Heart right ventricle (tissue), 16 donors: ENCODE results near the gene MEGF11. TPM values are rescaled to one million over a fixed set of nuclear protein-coding genes. Genes with fewer than 3 reads are reported as not detected.
A peak's percentile ranks its signal among the peaks of the same experiment; 100 is the strongest.

Experiments
- ATAC-seq, 8 donors: fragments of 200-7000 bp; cut with Tn5 transposase; one replicate each; pipeline ENCODE4 v1.9.1; 2020; ENCODE audit warnings: mild to moderate bottlenecking in 8 of 8, moderate library complexity in 8 of 8, moderate number of reproducible peaks in 1 of 8
- DNase-seq, 2 donors: peaks; one replicate each; pipeline ENCODE4 v3.0.0-alpha.2; 2020
- H3K27ac ChIP-seq, 10 donors: fragments of 200-600 bp; sonication (generic) in 2 of 10; one replicate each; pipeline versions ENCODE4 v1.5.0 to v1.8.0; 2020 to 2022; ENCODE audit warnings: mild to moderate bottlenecking in 3 of 10
- H3K27me3 ChIP-seq, 7 donors: fragments of 200-600 bp; one replicate each; pipeline ENCODE4 v1.8.0; 2021 to 2022; ENCODE audit warnings: mild to moderate bottlenecking in 2 of 7
- H3K36me3 ChIP-seq, 9 donors: fragments of 200-600 bp; sonication (generic) in 1 of 9; one replicate each; pipeline versions ENCODE4 v1.5.0 to v1.8.0; 2020 to 2022; ENCODE audit warnings: mild to moderate bottlenecking in 2 of 9
- H3K4me1 ChIP-seq, 9 donors: fragments of 200-600 bp; sonication (generic) in 1 of 9; one replicate each; pipeline versions ENCODE4 v1.5.0 to v1.8.0; 2020 to 2022; ENCODE audit warnings: mild to moderate bottlenecking in 4 of 9
- H3K4me3 ChIP-seq, 10 donors: fragments of 200-600 bp; sonication (generic) in 2 of 10; one replicate each; pipeline versions ENCODE4 v1.5.0 to v1.8.0; 2020 to 2022; ENCODE audit warnings: mild to moderate bottlenecking in 7 of 10, moderate library complexity in 2 of 10
- H3K9me3 ChIP-seq, 11 donors: fragments of 200-600 bp in 10 of 11; sonication (generic) in 2 of 11; one replicate each; pipeline versions ENCODE4 v1.5.0 to v1.8.0; 2013 to 2022; ENCODE audit warnings: mild to moderate bottlenecking in 2 of 11, control low read depth in 1 of 11, moderate library complexity in 1 of 11
- WGBS, 2 donors: extraction: QIAGEN DNeasy Blood & Tissue Kit; methylation state at CpG; one replicate each; pipeline ENCODE4 v1.1.7; 2013; ENCODE audit warnings: inconsistent platforms in 1 of 2; 5-methylcytosine and 5-hydroxymethylcytosine counted together
- intact Hi-C, 10 donors: fragments of 100-400 bp; cut with DNase I; formaldehyde crosslinking; loops; one replicate each; pipeline versions ENCODE4 v1.11.1 to v1.14.2; 2022
- polyA plus RNA-seq, 2 donors: library from polyadenylated mRNA; stranded (reverse); fragments of 200-250 nt; gene quantifications; one replicate each; pipeline ENCODE4 v1.2.3, GENCODE V29; 2013
- total RNA-seq, 10 donors: library from RNA; stranded (reverse); fragmentation: NEBNext Ultra II Directional in 3 of 10; extraction: Animal tissue kit (Norgen Biotek cat#: 25700) in 3 of 10; gene quantifications; one replicate each; pipeline versions ENCODE4 v1.2.1 to v1.2.4, GENCODE V29; 2021 to 2023
- TF ChIP-seq, protein P1 (sequence below), 9 donors: fragments of 200-600 bp; sonication (generic) in 2 of 9; IDR thresholded peaks; one replicate each; pipeline versions ENCODE4 v1.5.0 to v1.8.0; 2021 to 2022; ENCODE audit warnings: antibody characterized with exemption in 9 of 9, mild to moderate bottlenecking in 5 of 9, moderate library complexity in 1 of 9
- donor health status: Arrhythmogenic right ventricular cardiomyopathy.
- donor health status: ischemic (EF 13 %, LVEDD 7.1; RV severe dilation, severe dysfunction).
- donor health status: healthy with polysubstance abuse.
- donor health status: DM: no; HTN: yes; CAD: no.
- donor health status: DM: no; HTN: no; CAD: no.
- donor health status: ischemic (EF 25% LVEDD 6.9; RV normal size, moderate dysfunction).
- donor health status: ischemic (EF 25% LVEDD 5.7; RV mildly dilated, moderate dysfunction).
- donor health status: healthy.
- donor health status: DM: yes; HTN: yes; CAD: no.
- donor health status: Ischemic cardiomyopathy.
- donor health status: ischemic (EF 35%, LVEDD 5.7; RV mildly dilated, moderate dysfunction).
- donor health status: nonischemic (EF 11% LVEDD 7.7; RV severe dilation, severe dysfunction).
- donor health status: DM: yes; HTN: yes; CAD: no.
- donor health status: PGD.
- donor health status: ischemic (EF 29% LVEDD 5.4; RV normal size, mild dysfunction).
- donor health status: nonischemic (EF 23%, LVEDD 6.1; RV moderate dilation, normal function).

Gene MEGF11
- total and polyA plus RNA-seq, 12 donors = 0.03 TPM; not detected in 11

DNA sequence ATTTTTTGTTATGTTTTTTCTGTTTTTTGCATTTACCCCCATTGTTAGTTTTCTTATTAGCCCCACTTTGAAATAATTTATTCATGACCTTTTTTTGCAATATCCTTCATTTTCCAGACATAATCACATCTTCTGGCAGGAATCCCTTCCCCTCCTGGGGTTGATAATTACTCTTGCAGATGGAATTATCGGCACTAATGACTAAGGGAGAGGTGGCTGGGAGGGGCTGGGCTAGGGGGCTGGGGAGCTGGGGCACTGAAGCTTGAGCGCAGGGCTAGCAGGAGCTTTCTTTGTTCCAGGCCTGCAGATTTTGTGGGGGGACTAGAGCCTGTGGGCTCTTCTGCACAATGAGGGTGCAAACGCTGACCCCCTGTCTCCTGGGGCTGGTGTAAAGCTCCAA, 306.5 kb downstream of the MEGF11 start:
- H3K27ac ChIP-seq = no peak overlapping the region
- H3K27me3 ChIP-seq = peaks cover 0 to 5% (median 0%) of the 10 kb centered on the region in 7 donors
- no peak overlapping the region for H3K4me3 ChIP-seq
- ATAC-seq (no peak), DNase-seq (no peak)
- H3K4me1 ChIP-seq = no peaks in the 10 kb centered on the region
- WGBS, 2 donors = 64 to 80% methylated on average over 3 of the region's 3 CpGs
- H3K36me3 ChIP-seq = no peaks in the 10 kb centered on the region
- intact Hi-C loops = no loop called here
- no peaks in the 10 kb centered on the region for H3K9me3 ChIP-seq
- TF ChIP-seq, protein P1, sequence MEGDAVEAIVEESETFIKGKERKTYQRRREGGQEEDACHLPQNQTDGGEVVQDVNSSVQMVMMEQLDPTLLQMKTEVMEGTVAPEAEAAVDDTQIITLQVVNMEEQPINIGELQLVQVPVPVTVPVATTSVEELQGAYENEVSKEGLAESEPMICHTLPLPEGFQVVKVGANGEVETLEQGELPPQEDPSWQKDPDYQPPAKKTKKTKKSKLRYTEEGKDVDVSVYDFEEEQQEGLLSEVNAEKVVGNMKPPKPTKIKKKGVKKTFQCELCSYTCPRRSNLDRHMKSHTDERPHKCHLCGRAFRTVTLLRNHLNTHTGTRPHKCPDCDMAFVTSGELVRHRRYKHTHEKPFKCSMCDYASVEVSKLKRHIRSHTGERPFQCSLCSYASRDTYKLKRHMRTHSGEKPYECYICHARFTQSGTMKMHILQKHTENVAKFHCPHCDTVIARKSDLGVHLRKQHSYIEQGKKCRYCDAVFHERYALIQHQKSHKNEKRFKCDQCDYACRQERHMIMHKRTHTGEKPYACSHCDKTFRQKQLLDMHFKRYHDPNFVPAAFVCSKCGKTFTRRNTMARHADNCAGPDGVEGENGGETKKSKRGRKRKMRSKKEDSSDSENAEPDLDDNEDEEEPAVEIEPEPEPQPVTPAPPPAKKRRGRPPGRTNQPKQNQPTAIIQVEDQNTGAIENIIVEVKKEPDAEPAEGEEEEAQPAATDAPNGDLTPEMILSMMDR (IDR thresholded peaks at IDR 0.05) = no peak

GRCh38 chr15:65945616-65946015, 307.9 kb downstream of the MEGF11 start:
- no peaks in the 10 kb centered on the region for H3K27me3 ChIP-seq
- ATAC-seq = no peak

DNA sequence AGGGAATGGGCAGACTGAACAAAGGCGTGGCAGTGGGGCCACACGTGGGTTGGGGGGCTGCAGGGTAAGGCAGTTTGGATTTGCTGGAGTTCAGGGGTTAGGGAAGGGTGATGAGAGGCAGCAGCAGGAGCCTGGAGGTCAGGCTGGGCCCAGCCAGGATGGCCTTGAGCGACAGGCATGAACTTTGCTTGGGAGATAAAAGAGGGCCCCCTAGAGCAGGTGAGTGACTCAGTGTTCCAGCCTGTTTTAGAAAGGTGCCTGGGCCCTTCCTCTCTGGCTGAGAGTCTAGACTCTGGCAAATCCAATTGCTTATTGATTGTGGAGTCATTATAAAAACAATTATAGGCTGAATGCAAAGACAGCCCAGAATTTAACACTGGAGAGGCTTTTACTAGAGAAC, 309.1 kb downstream of the MEGF11 start:
- TF ChIP-seq, protein P1 (IDR thresholded peaks at IDR 0.05) = no peak
- H3K4me1 ChIP-seq = peaks cover 0 to 15% (median 6%) of the 10 kb centered on the region in 9 donors
- no peaks in the 10 kb centered on the region for H3K9me3 ChIP-seq
- intact Hi-C loops = no loop called here
- H3K27ac ChIP-seq = no peak overlapping the region
- no peaks in the 10 kb centered on the region for H3K36me3 ChIP-seq
- DNase-seq (no peak), ATAC-seq (no peak)
- H3K4me3 ChIP-seq = no peak overlapping the region
- 71 to 81% methylated on average over 3 of the region's 3 CpGs for whole genome bisulfite sequencing, 2 donors
- no peaks in the 10 kb centered on the region for H3K27me3 ChIP-seq

More at GRCh38 chr15:65945616-65946015, 307.9 kb downstream of the MEGF11 start:
- H3K4me3 ChIP-seq = no peak overlapping the region
- H3K9me3 ChIP-seq = no peaks in the 10 kb centered on the region
- DNase-seq = no peak
- intact Hi-C loops = no loop called here
- no peak overlapping the region for H3K27ac ChIP-seq
- no peaks in the 10 kb centered on the region for H3K36me3 ChIP-seq
- H3K4me1 ChIP-seq = peaks cover 0 to 3% (median 0%) of the 10 kb centered on the region in 9 donors
- WGBS, 2 donors = 90 to 91% methylated on average over 6 of the region's 6 CpGs
- TF ChIP-seq, protein P1 (IDR thresholded peaks at IDR 0.05) = no peak

DNA sequence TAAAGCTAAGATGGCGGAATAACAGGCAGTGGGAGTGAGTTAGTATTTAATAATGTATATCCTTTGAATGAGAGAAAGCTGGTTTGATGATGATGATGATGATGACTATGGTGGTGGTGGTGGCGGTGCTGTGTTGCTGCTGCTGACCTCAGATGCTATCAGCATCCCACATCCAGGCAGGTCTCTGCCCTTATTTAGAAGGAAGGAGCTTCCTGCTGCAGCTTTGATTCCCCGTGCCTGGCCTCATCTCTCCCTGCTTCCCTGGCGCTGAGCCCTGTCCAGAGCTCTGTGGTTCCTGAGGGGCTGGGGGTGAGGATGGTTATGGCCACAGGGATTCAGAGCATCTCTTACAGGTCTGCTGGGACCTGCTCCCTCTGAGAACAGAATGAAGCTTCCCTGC, 311.1 kb downstream of the MEGF11 start:
- intact Hi-C loops = no loop called here
- Histone ChIP-seq H3K27ac (no peak overlapping the region), H3K4me1 (peaks cover 0 to 19% (median 6%) of the 10 kb centered on the region in 9 donors), H3K4me3 (no peak overlapping the region), H3K9me3 (no peaks in the 10 kb centered on the region), H3K36me3 (no peaks in the 10 kb centered on the region), H3K27me3 (no peaks in the 10 kb centered on the region)
- 73 to 78% methylated on average over 4 of the region's 4 CpGs for WGBS, 2 donors
- ATAC-seq (no peak), DNase-seq (no peak)
- TF ChIP-seq, protein P1 (IDR thresholded peaks at IDR 0.05) = no peak

- Histone ChIP-seq H3K4me3 (no peak overlapping the region), H3K27me3 (no peaks in the 10 kb centered on the region), H3K36me3 (no peaks in the 10 kb centered on the region), H3K9me3 (no peaks in the 10 kb centered on the region), H3K27ac (peak overlapping the region in 7 of 10 donors; percentile 26 to 57 (median 48)), H3K4me1 (peaks cover 0 to 28% (median 13%) of the 10 kb centered on the region in 9 donors)
- TF ChIP-seq, protein P1 (IDR thresholded peaks at IDR 0.05) = no peak
- intact Hi-C loops = no loop called here
- ATAC-seq = peak; percentile 15 to 60 (median 48)
- DNase-seq = no peak
Observed at GRCh38 chr15:65940618-65940909, 313.0 kb downstream of the MEGF11 start.
